Measurements from ENCODE around the gene SNX11. TPM values are rescaled to one million over a fixed set of nuclear protein-coding genes. Genes with fewer than 3 reads are reported as not detected.

SNX11 gene, protein sequence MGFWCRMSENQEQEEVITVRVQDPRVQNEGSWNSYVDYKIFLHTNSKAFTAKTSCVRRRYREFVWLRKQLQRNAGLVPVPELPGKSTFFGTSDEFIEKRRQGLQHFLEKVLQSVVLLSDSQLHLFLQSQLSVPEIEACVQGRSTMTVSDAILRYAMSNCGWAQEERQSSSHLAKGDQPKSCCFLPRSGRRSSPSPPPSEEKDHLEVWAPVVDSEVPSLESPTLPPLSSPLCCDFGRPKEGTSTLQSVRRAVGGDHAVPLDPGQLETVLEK
- 28.1 TPM for total RNA-seq (2021; ENCODE audit: unreplicated experiment)
- 20.8 TPM for polyA plus RNA-seq (2012; ENCODE audit: insufficient read length)
- Bru-seq, nascent RNA = percentile 81 among the genes with signal in this experiment
- BruChase-seq, experiment 1, labeled RNA remaining after a 2-hour chase = percentile 91 among the genes with signal in this experiment
- BruChase-seq, experiment 2, labeled RNA remaining after a 6-hour chase = percentile 82 among the genes with signal in this experiment
- long read RNA-seq, transcript SNX11-201 (7 exons, 2,315 nt) = major isoform, 44 of 74 reads
- long read RNA-seq, partial matches to known transcripts = 6 of 74 reads
- long read RNA-seq, other reads (novel, unspliced or antisense) = 20 of 74 reads

DNA sequence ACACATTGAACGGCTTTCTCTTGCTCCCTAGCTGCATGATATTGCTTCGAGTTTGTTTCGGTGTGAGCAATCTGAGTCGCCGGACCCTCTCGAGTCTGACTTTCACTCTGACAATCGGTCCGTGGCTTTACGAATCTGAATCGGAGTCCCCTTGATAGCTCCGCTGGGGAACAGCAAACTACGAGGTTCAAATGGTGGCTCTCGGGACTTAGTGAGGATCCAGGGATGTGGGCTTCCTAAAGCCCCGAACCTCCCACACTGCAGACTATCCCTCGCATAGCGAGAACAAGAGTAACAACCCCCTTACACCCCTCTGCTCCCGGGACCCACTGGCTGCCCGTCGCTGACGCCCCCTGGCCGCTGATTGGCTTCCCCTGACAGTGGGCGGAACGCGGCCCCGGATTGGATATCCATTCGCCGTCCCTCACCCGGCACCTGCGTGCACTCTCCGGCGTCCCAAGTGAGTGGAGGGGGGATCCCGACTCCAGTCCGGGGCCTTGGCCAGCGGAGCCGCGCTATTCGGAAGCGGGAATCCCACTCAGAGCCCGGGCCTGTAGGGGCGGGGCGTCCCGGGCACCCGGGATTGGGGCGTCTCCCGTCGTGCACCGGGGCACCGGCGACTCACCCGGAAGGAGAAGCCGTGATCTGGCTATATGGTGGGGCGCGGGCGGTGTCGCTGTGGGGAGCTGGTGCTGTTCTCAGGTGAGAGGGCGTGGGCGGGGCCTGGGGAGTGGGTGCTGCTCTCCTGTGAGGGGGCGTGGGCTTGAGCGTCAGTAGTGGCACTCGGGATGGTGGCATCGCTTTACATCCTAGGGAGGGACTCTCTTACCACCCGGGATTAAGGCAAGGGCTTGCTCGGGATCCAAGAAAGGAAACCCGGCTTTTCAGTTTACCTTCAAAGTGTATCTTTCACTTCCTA is at the start of gene SNX11:
Gene SNX11, plus strand, starts transcription at position 630 of the 919 bp plus-strand sequence. CDS start 4,278 bp downstream, outside the sequence.
- peaks cover 5% of the 10 kb centered on the region; the same call in 1 of the 2 replicates for H3K4me1 ChIP-seq (ENCODE audit: control insufficient read depth, insufficient read depth, low read length)
- peak within 1 kb of the TSS; percentile 95 to 97 for H3K4me3 ChIP-seq (ENCODE audit: low read depth in 2 of 2, low read length in 2 of 2)
- H3K36me3 ChIP-seq (ENCODE audit: control insufficient read depth, insufficient read depth, low read length) = peaks cover 3% of the 10 kb centered on the region; the same call in 1 of the 2 replicates
- intact Hi-C loops (cut with micrococcal nuclease; ENCODE audit: unreplicated experiment) (no loop called here), in situ Hi-C loops (cut with HindIII; ENCODE audit: low pct_unique_long_range_greater_than_20kb, low sequenced_read_pairs) (no loop called here)
- DNase-seq (ENCODE audit: low read depth, low spot score) (peak; percentile 30), ATAC-seq (peak; percentile 99)
- TF ChIP-seq TCF7L2 (IDR thresholded peaks at IDR 0.05; ENCODE audit: low read depth, low read length) (no peak), SIN3A (IDR thresholded peaks at IDR 0.05; ENCODE audit: borderline replicate concordance, insufficient read depth, low read depth, low read length) (0 out of 2 replicates have a peak, but pooled peaks have one; percentile 69)
- H3K27ac ChIP-seq (ENCODE audit: low read length) = peak within 1 kb of the TSS; percentile 96
- ChIA-PET POLR2A (interaction anchor here (0.5 to 1.0 kb wide), 4 partner anchors 12 to 254 kb away, joined by 3 read pairs; no protein-coding TSS in a partner anchor), CTCF (interaction anchor here (0.5 to 1.4 kb wide), 6 partner anchors 10 to 82 kb away, joined by 3 to 8 read pairs (median 4); no protein-coding TSS in a partner anchor)
- no peaks in the 10 kb centered on the region for H3K9me3 ChIP-seq (ENCODE audit: control insufficient read depth, insufficient read depth, low read depth, low read length)
- TSS peak; percentile 88 for BruUV-seq (replicated peaks)
- H3K27me3 ChIP-seq (ENCODE audit: control insufficient read depth, insufficient read depth, low read length) = no peaks in the 10 kb centered on the region

DNA sequence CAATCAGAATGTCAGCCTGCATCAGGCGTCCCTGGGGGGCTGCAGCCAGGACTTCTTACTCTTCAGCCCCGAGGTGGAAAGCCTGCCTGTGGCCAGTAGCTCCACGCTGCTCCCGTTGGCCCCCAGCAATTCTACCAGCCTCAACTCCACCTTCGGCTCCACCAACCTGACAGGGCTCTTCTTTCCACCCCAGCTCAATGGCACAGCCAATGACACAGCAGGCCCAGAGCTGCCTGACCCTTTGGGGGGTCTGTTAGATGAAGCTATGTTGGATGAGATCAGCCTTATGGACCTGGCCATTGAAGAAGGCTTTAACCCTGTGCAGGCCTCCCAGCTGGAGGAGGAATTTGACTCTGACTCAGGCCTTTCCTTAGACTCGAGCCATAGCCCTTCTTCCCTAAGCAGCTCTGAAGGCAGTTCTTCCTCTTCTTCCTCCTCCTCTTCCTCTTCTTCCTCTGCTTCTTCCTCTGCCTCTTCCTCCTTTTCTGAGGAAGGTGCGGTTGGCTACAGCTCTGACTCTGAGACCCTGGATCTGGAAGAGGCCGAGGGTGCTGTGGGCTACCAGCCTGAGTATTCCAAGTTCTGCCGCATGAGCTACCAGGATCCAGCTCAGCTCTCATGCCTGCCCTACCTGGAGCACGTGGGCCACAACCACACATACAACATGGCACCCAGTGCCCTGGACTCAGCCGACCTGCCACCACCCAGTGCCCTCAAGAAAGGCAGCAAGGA is 49.0 kb upstream of the SNX11 start:
- DNase-seq (ENCODE audit: low read depth, low spot score) = no peak
- POLR2A ChIA-PET = interaction anchor here (0.6 kb wide), 2 partner anchors 9 to 10 kb away, joined by 4 to 5 read pairs; partner anchors contain the start of gene NFE2L1
- Histone ChIP-seq H3K36me3 (ENCODE audit: control insufficient read depth, insufficient read depth, low read length) (peaks cover 7% of the 10 kb centered on the region), H3K27me3 (ENCODE audit: control insufficient read depth, insufficient read depth, low read length) (no peaks in the 10 kb centered on the region), H3K4me3 (ENCODE audit: low read depth in 2 of 2, low read length in 2 of 2) (no peak overlapping the region), H3K4me1 (ENCODE audit: control insufficient read depth, insufficient read depth, low read length) (peaks cover 20% of the 10 kb centered on the region), H3K9me3 (ENCODE audit: control insufficient read depth, insufficient read depth, low read depth, low read length) (no peaks in the 10 kb centered on the region), H3K27ac (ENCODE audit: low read length) (no peak overlapping the region)
- CTCF ChIA-PET = interaction anchor here (1.0 to 1.4 kb wide), 2 partner anchors 11 to 27 kb away, joined by 3 read pairs; partner anchors contain the start of gene NFE2L1
- no peak for ATAC-seq
- no TSS peak for BruUV-seq (replicated peaks)
- TF ChIP-seq, protein P1, sequence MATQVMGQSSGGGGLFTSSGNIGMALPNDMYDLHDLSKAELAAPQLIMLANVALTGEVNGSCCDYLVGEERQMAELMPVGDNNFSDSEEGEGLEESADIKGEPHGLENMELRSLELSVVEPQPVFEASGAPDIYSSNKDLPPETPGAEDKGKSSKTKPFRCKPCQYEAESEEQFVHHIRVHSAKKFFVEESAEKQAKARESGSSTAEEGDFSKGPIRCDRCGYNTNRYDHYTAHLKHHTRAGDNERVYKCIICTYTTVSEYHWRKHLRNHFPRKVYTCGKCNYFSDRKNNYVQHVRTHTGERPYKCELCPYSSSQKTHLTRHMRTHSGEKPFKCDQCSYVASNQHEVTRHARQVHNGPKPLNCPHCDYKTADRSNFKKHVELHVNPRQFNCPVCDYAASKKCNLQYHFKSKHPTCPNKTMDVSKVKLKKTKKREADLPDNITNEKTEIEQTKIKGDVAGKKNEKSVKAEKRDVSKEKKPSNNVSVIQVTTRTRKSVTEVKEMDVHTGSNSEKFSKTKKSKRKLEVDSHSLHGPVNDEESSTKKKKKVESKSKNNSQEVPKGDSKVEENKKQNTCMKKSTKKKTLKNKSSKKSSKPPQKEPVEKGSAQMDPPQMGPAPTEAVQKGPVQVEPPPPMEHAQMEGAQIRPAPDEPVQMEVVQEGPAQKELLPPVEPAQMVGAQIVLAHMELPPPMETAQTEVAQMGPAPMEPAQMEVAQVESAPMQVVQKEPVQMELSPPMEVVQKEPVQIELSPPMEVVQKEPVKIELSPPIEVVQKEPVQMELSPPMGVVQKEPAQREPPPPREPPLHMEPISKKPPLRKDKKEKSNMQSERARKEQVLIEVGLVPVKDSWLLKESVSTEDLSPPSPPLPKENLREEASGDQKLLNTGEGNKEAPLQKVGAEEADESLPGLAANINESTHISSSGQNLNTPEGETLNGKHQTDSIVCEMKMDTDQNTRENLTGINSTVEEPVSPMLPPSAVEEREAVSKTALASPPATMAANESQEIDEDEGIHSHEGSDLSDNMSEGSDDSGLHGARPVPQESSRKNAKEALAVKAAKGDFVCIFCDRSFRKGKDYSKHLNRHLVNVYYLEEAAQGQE (IDR thresholded peaks at IDR 0.05; ENCODE audit: insufficient read depth in 1 of 2, low read depth in 2 of 2, low read length in 1 of 2) = no peak
- no peak for TF ChIP-seq SIN3A (IDR thresholded peaks at IDR 0.05; ENCODE audit: borderline replicate concordance, insufficient read depth, low read depth, low read length)
- TF ChIP-seq POLR2AphosphoS5 (IDR thresholded peaks at IDR 0.05; ENCODE audit: low read depth, low read length) = no peak
- TF ChIP-seq, protein P2, sequence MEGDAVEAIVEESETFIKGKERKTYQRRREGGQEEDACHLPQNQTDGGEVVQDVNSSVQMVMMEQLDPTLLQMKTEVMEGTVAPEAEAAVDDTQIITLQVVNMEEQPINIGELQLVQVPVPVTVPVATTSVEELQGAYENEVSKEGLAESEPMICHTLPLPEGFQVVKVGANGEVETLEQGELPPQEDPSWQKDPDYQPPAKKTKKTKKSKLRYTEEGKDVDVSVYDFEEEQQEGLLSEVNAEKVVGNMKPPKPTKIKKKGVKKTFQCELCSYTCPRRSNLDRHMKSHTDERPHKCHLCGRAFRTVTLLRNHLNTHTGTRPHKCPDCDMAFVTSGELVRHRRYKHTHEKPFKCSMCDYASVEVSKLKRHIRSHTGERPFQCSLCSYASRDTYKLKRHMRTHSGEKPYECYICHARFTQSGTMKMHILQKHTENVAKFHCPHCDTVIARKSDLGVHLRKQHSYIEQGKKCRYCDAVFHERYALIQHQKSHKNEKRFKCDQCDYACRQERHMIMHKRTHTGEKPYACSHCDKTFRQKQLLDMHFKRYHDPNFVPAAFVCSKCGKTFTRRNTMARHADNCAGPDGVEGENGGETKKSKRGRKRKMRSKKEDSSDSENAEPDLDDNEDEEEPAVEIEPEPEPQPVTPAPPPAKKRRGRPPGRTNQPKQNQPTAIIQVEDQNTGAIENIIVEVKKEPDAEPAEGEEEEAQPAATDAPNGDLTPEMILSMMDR (IDR thresholded peaks at IDR 0.05) = no peak
- no peak for TF ChIP-seq TCF7L2 (IDR thresholded peaks at IDR 0.05; ENCODE audit: low read depth, low read length)
- in situ Hi-C loops (cut with HindIII; ENCODE audit: low pct_unique_long_range_greater_than_20kb, low sequenced_read_pairs) = no loop called here
- intact Hi-C loops (cut with micrococcal nuclease; ENCODE audit: unreplicated experiment) = no loop called here
